ENCODE results near the gene MAN1B1.

DNA sequence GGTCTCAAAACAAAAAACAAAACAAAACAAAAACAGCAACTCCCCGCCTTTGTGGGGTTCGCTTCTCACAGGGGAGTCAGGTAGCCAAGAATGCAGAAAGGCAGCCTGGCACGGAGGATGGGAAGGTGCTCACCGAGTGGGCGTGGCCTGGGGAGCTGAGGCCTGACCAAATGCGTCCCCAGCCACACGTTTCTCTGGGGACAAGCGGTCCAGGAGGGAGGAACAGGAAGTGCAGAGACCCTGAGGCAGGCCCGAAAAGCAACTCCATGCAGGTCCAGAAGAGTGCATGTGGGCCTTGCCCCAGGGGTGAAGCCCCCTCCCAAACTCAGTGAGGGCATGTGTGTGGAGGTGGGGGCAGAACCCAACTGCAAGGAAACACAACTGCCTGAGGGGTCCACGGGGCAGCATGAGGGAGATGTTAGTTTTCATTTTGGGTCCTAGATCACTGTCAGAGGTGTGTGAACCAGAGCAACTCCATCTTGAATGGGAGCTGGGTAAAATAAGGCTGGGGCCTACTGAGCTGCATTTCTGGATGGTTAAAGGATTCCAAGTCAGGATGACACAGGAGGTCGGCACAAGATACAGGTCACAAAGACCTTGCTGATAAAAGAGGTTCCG lies 12.0 kb upstream of the MAN1B1 start:
- TF ChIP-seq, protein P1, sequence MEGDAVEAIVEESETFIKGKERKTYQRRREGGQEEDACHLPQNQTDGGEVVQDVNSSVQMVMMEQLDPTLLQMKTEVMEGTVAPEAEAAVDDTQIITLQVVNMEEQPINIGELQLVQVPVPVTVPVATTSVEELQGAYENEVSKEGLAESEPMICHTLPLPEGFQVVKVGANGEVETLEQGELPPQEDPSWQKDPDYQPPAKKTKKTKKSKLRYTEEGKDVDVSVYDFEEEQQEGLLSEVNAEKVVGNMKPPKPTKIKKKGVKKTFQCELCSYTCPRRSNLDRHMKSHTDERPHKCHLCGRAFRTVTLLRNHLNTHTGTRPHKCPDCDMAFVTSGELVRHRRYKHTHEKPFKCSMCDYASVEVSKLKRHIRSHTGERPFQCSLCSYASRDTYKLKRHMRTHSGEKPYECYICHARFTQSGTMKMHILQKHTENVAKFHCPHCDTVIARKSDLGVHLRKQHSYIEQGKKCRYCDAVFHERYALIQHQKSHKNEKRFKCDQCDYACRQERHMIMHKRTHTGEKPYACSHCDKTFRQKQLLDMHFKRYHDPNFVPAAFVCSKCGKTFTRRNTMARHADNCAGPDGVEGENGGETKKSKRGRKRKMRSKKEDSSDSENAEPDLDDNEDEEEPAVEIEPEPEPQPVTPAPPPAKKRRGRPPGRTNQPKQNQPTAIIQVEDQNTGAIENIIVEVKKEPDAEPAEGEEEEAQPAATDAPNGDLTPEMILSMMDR (IDR thresholded peaks at IDR 0.05) = no peak
- TF ChIP-seq POLR2A (IDR thresholded peaks at IDR 0.05) = no peak
- TF ChIP-seq EP300 (IDR thresholded peaks at IDR 0.05) = no peak
- no peak for TF ChIP-seq POLR2AphosphoS5 (IDR thresholded peaks at IDR 0.05)
